Keratinocyte (primary cell): ENCODE measurements around the gene MIEF2. TPM values are rescaled to one million over a fixed set of nuclear protein-coding genes. Genes with fewer than 3 reads are reported as not detected.

Source experiments
- DNase-seq: peaks from one replicate; pipeline ENCODE4 v3.0.0-alpha.2; 2011; ENCODE audit warnings: low read depth, missing footprints, low spot score
- FAIRE-seq: peaks from 2 replicates; lab custom pipeline; 2011; peaks lifted over from hg19 to GRCh38; lab: Jason Lieb, UNC
- H2AFZ ChIP-seq: 2 replicates; pipeline ENCODE4 v1.6.0; 2012; ENCODE audit warnings: low read length, control low read depth, inconsistent platforms; ENCODE audit not compliant: control insufficient read depth
- H3K27ac ChIP-seq: 2 replicates; pipeline ENCODE4 v1.5.1; 2011; ENCODE audit warnings: low read length; ENCODE audit not compliant: control insufficient read depth, insufficient read depth
- H3K27me3 ChIP-seq: 3 replicates; pipeline ENCODE4 v1.6.0; 2011; ENCODE audit warnings: low read length; ENCODE audit not compliant: control insufficient read depth, insufficient read depth; ENCODE audit errors: extremely low read depth
- H3K36me3 ChIP-seq, 2 experiments: 2 replicates in 1 of 2; 3 replicates in 1 of 2; pipeline ENCODE4 v1.5.1; 2011; ENCODE audit warnings: low read length in 2 of 2, mild to moderate bottlenecking in 1 of 2; ENCODE audit not compliant: control insufficient read depth in 2 of 2, insufficient read depth in 2 of 2; ENCODE audit errors: extremely low read depth in 1 of 2
- H3K4me1 ChIP-seq: 3 replicates; pipeline ENCODE4 v1.5.1; 2011; ENCODE audit warnings: low read length; ENCODE audit not compliant: control insufficient read depth, insufficient read depth; ENCODE audit errors: extremely low read depth
- H3K4me2 ChIP-seq: 3 replicates; pipeline ENCODE4 v1.6.0; 2011; ENCODE audit warnings: low read depth, low read length; ENCODE audit not compliant: control insufficient read depth, insufficient read depth; ENCODE audit errors: extremely low read depth
- H3K4me3 ChIP-seq, 3 experiments: fragments of 200-600 bp in 1 of 3; sonication (generic) in 1 of 3; 2 replicates in 2 of 3; 3 replicates in 1 of 3; pipeline ENCODE4 v1.5.1; 2011 to 2016; ENCODE audit warnings: low read length in 3 of 3, mild to moderate bottlenecking in 3 of 3, control low read depth in 2 of 3, inconsistent platforms in 1 of 3, low read depth in 1 of 3, mixed read lengths in 1 of 3, mixed run types in 1 of 3, moderate library complexity in 1 of 3; ENCODE audit not compliant: control insufficient read depth in 2 of 3, insufficient read depth in 2 of 3; ENCODE audit errors: extremely low read depth in 1 of 3
- H3K79me2 ChIP-seq: 2 replicates; pipeline ENCODE4 v1.6.0; 2012; ENCODE audit warnings: low read length; ENCODE audit not compliant: control insufficient read depth, insufficient read depth
- H3K9ac ChIP-seq: 3 replicates; pipeline ENCODE4 v1.6.0; 2011; ENCODE audit warnings: low read length; ENCODE audit not compliant: control insufficient read depth, insufficient read depth; ENCODE audit errors: extremely low read depth
- H3K9me1 ChIP-seq: 3 replicates; pipeline ENCODE4 v1.6.0; 2011; ENCODE audit warnings: low read length; ENCODE audit not compliant: control insufficient read depth, insufficient read depth; ENCODE audit errors: extremely low read depth
- H3K9me3 ChIP-seq: 2 replicates; pipeline ENCODE4 v1.5.1; 2012; ENCODE audit warnings: low read depth, low read length; ENCODE audit not compliant: control insufficient read depth
- H4K20me1 ChIP-seq: 3 replicates; pipeline ENCODE4 v1.6.0; 2011; ENCODE audit warnings: low read length; ENCODE audit not compliant: control insufficient read depth, insufficient read depth; ENCODE audit errors: extremely low read depth
- CTCF ChIP-seq, 3 experiments: IDR thresholded peaks in 1 of 3; conservative IDR thresholded peaks in 1 of 3; optimal IDR thresholded peaks in 1 of 3; 2 replicates in 2 of 3; 3 replicates in 1 of 3; pipeline versions ENCODE3 to v1.5.1; 2011; ENCODE audit warnings: low read length in 3 of 3, mild to moderate bottlenecking in 3 of 3, moderate library complexity in 2 of 3, control low read depth in 1 of 3, inconsistent platforms in 1 of 3; ENCODE audit not compliant: insufficient read depth in 2 of 3; ENCODE audit errors: extremely low read depth in 1 of 3
- EZH2 ChIP-seq: IDR thresholded peaks from one replicate; pipeline ENCODE4 v1.6.1; 2012; ENCODE audit warnings: inconsistent platforms, mild to moderate bottlenecking, low read length, moderate library complexity
- dilution Hi-C: fragments of 300-500 bp; cut with MboI; formaldehyde crosslinking; loops from one replicate; pipeline ENCODE4 v1.7.0; 2020; ENCODE audit warnings: low sequenced_read_pairs; ENCODE audit not compliant: extremely low pct_ligation_motif_present
- polyA plus RNA-seq, 5 experiments: library from polyadenylated mRNA; depleted of rRNA in 3 of 5; stranded (reverse) in 3 of 5; stranded (forward) in 1 of 5; unstranded in 1 of 5; fragments of >200 nt; gene quantifications; 1 replicate in 1 of 5; 2 replicates in 3 of 5; 3 replicates in 1 of 5; pipeline versions ENCODE4 v1.2.1 to v1.2.3, GENCODE V29; 2011 to 2012; ENCODE audit warnings: missing spikeins in 2 of 5, low read depth in 1 of 5, low replicate concordance in 1 of 5

The MIEF2 gene
- polyA plus RNA-seq, 1 donor (not counting 4 experiments of a cell fraction or from before 2014, with no cell fraction given), result 7.9 TPM

- H3K4me2 ChIP-seq, result no peak overlapping the region
- no peaks in the 10 kb centered on the region for H3K9me1 ChIP-seq
- TF ChIP-seq CTCF (optimal IDR thresholded peaks at IDR 0.05 in 1 of 3, IDR thresholded peaks at IDR 0.05 in 1 of 3, conservative IDR thresholded peaks at IDR 0.05 in 1 of 3; ENCODE audit: extremely low read depth in 1 of 3, insufficient read depth in 2 of 3, low read length in 3 of 3) (peak; percentile 96 to 98 (median 98)), EZH2 (no peak)
- no peak overlapping the region for H3K4me3 ChIP-seq
- no peaks in the 10 kb centered on the region for H3K36me3 ChIP-seq
- H3K9me3 ChIP-seq, result no peaks in the 10 kb centered on the region
- no peak overlapping the region for H3K27ac ChIP-seq
- FAIRE-seq (peak; percentile 51), DNase-seq (peak; percentile 15)
- H3K79me2 ChIP-seq, result no peaks in the 10 kb centered on the region
- H4K20me1 ChIP-seq, result no peaks in the 10 kb centered on the region
- no peaks in the 10 kb centered on the region for H3K4me1 ChIP-seq
- H3K9ac ChIP-seq, result no peak overlapping the region
- H2AFZ ChIP-seq, result no peak overlapping the region
- dilution Hi-C loops, result no loop called here
- H3K27me3 ChIP-seq, result no peaks in the 10 kb centered on the region
Measured at GRCh38 chr17:18217412-18218015, 42.9 kb upstream of the MIEF2 start.

- H3K4me3 ChIP-seq, result no peak overlapping the region
- no peaks in the 10 kb centered on the region for H4K20me1 ChIP-seq
- FAIRE-seq (no peak), DNase-seq (no peak)
- no peaks in the 10 kb centered on the region for H3K4me1 ChIP-seq
- no peak overlapping the region for H2AFZ ChIP-seq
- H3K79me2 ChIP-seq, result no peaks in the 10 kb centered on the region
- H3K9me1 ChIP-seq, result no peaks in the 10 kb centered on the region
- no peak overlapping the region for H3K9ac ChIP-seq
- TF ChIP-seq EZH2 (no peak), CTCF (optimal IDR thresholded peaks at IDR 0.05 in 1 of 3, IDR thresholded peaks at IDR 0.05 in 1 of 3, conservative IDR thresholded peaks at IDR 0.05 in 1 of 3; ENCODE audit: extremely low read depth in 1 of 3, insufficient read depth in 2 of 3, low read length in 3 of 3) (no peak)
- H3K4me2 ChIP-seq, result no peak overlapping the region
- dilution Hi-C loops, result no loop called here
- H3K36me3 ChIP-seq, result no peaks in the 10 kb centered on the region
- H3K27me3 ChIP-seq, result no peaks in the 10 kb centered on the region
- no peaks in the 10 kb centered on the region for H3K9me3 ChIP-seq
- H3K27ac ChIP-seq, result no peak overlapping the region
Measured at GRCh38 chr17:18218756-18219415, 41.6 kb upstream of the MIEF2 start.
